GM23338 (cell line): ENCODE results near the gene SLC30A7. TPM values are rescaled to one million over a fixed set of nuclear protein-coding genes. Genes with fewer than 3 reads are reported as not detected.

ENCODE experiments used
- ATAC-seq: fragments of 200-7000 bp; cut with Tn5 transposase; 3 replicates; pipeline ENCODE4 v1.9.1; 2020
- DNase-seq: peaks from one replicate; pipeline ENCODE4 v3.0.0-alpha.2; 2015; ENCODE audit warnings: low spot score
- H2AFZ ChIP-seq: fragments of 200-600 bp; sonication (generic); 2 replicates; pipeline ENCODE4 v1.8.0; 2016; ENCODE audit warnings: antibody characterized with exemption, mild to moderate bottlenecking, moderate library complexity
- H3F3A ChIP-seq: fragments of 200-600 bp; sonication (generic); replicated peaks from 2 replicates; pipeline ENCODE4 v1.8.0; 2017; ENCODE audit warnings: antibody characterized with exemption, mixed run types, low read depth
- H3K27ac ChIP-seq: fragments of 200-600 bp; sonication (generic); 2 replicates; pipeline ENCODE4 v1.6.1; 2016; ENCODE audit warnings: low read depth
- H3K27me3 ChIP-seq: fragments of 200-600 bp; sonication (generic); 2 replicates; pipeline ENCODE4 v1.8.0; 2016; ENCODE audit warnings: mild to moderate bottlenecking, mixed run types, moderate library complexity; ENCODE audit not compliant: insufficient read depth
- H3K36me3 ChIP-seq: fragments of 200-600 bp; sonication (generic); 2 replicates; pipeline ENCODE4 v1.8.0; 2016; ENCODE audit warnings: mild to moderate bottlenecking; ENCODE audit not compliant: insufficient read depth
- H3K4me1 ChIP-seq: fragments of 200-600 bp; sonication (generic); 2 replicates; pipeline ENCODE4 v1.8.0; 2016; ENCODE audit warnings: mild to moderate bottlenecking, moderate library complexity; ENCODE audit not compliant: insufficient read depth
- H3K4me2 ChIP-seq: fragments of 200-600 bp; sonication (generic); 2 replicates; pipeline ENCODE4 v1.7.1; 2017; ENCODE audit warnings: mixed run types
- H3K4me3 ChIP-seq: fragments of 200-600 bp; sonication (generic); 2 replicates; pipeline ENCODE4 v1.6.1; 2016; ENCODE audit warnings: mixed run types
- H3K79me2 ChIP-seq: fragments of 200-600 bp; sonication (generic); replicated peaks from 2 replicates; pipeline ENCODE4 v1.8.0; 2017; ENCODE audit warnings: mild to moderate bottlenecking; ENCODE audit not compliant: insufficient read depth
- H3K9me2 ChIP-seq: fragments of 200-600 bp; sonication (generic); 2 replicates; pipeline ENCODE4 v1.8.0; 2017; ENCODE audit not compliant: insufficient read depth
- H4K20me1 ChIP-seq: fragments of 200-600 bp; sonication (generic); replicated peaks from 2 replicates; pipeline ENCODE4 v1.8.0; 2017; ENCODE audit warnings: mild to moderate bottlenecking; ENCODE audit not compliant: insufficient read depth
- H3K27ac Mint-ChIP-seq: 2 replicates; pipeline ENCODE4 v1.8.0; 2020; ENCODE audit warnings: inconsistent platforms, mild to moderate bottlenecking, moderate library complexity, mixed read lengths
- H3K27me3 Mint-ChIP-seq: 3 replicates; pipeline ENCODE4 v1.8.0; 2022; ENCODE audit warnings: low read depth, mild to moderate bottlenecking, moderate library complexity, mixed read lengths, inconsistent platforms; ENCODE audit not compliant: insufficient read depth, poor library complexity
- H3K36me3 Mint-ChIP-seq: 3 replicates; pipeline ENCODE4 v1.8.0; 2021; ENCODE audit warnings: low read depth, mild to moderate bottlenecking, inconsistent platforms, moderate library complexity, mixed read lengths
- H3K4me1 Mint-ChIP-seq: 3 replicates; pipeline ENCODE4 v1.8.0; 2020; ENCODE audit warnings: mild to moderate bottlenecking, inconsistent platforms, mixed read lengths
- H3K4me3 Mint-ChIP-seq: 3 replicates; pipeline ENCODE4 v1.8.0; 2021; ENCODE audit warnings: moderate library complexity, mild to moderate bottlenecking, inconsistent platforms, mixed read lengths
- H3K9me3 Mint-ChIP-seq: 3 replicates; pipeline ENCODE4 v1.8.0; 2020; ENCODE audit warnings: moderate library complexity, mild to moderate bottlenecking, inconsistent platforms, mixed read lengths
- CREB1 ChIP-seq: fragments of 250-450 bp; sonication (Bioruptor Pico); IDR thresholded peaks from 2 replicates; pipeline ENCODE4 v1.5.0; 2020; ENCODE audit warnings: low read depth, mild to moderate bottlenecking, moderate library complexity
- ETS1 ChIP-seq: IDR thresholded peaks from 2 replicates; pipeline ENCODE4 v1.6.1; 2016; ENCODE audit warnings: antibody characterized with exemption
- EZH2 ChIP-seq: fragments of 200-600 bp; sonication (generic); IDR thresholded peaks from one replicate; pipeline ENCODE4 v1.8.0; 2017; ENCODE audit warnings: antibody characterized with exemption, mild to moderate bottlenecking, low read depth; ENCODE audit not compliant: unreplicated experiment
- EZH2phosphoT487 ChIP-seq: fragments of 200-600 bp; sonication (generic); IDR thresholded peaks from one replicate; pipeline ENCODE4 v1.8.1; 2018; ENCODE audit warnings: antibody characterized with exemption; ENCODE audit not compliant: unreplicated experiment
- NANOG ChIP-seq: IDR thresholded peaks from 2 replicates; pipeline ENCODE4 v1.6.1; 2016; ENCODE audit warnings: antibody characterized with exemption, borderline replicate concordance
- STAT1 ChIP-seq: IDR thresholded peaks from one replicate; pipeline ENCODE4 v1.6.1; 2016; ENCODE audit warnings: antibody characterized with exemption; ENCODE audit not compliant: unreplicated experiment
- polyA plus RNA-seq: library from polyadenylated mRNA; unstranded; fragments of >200 nt; fragmentation: Nextera tagmentation; extraction: Ambion mirVana; gene quantifications from 2 replicates; pipeline ENCODE4 v1.2.1, GENCODE V29; 2016
- total RNA-seq: library from RNA; depleted of rRNA; stranded (reverse); fragments of >200 nt; shearing (Covaris generic); gene quantifications from 2 replicates; pipeline ENCODE4 v1.2.3, GENCODE V29; 2014
- TF ChIP-seq, protein P1 (sequence below): IDR thresholded peaks from one replicate; pipeline ENCODE4 v1.6.1; 2018; ENCODE audit warnings: antibody characterized with exemption; ENCODE audit not compliant: unreplicated experiment

SLC30A7 gene
- total and polyA plus RNA-seq, 2 experiments from 2014 or later: 9.8 to 25.1 TPM

GRCh38 chr1:100960098-100960497 lies 64.2 kb downstream of the SLC30A7 start:
- H4K20me1 ChIP-seq: no peaks in the 10 kb centered on the region
- Mint-ChIP-seq H3K4me3 (no peak overlapping the region), H3K4me1 (peaks cover 2% of the 10 kb centered on the region; the same call in 2 of the 3 replicates), H3K27ac (no peak overlapping the region), H3K36me3 (peaks cover 3% of the 10 kb centered on the region; the same call in 1 of the 3 replicates), H3K27me3 (no peaks in the 10 kb centered on the region), H3K9me3 (no peaks in the 10 kb centered on the region)
- no peak overlapping the region for H2AFZ ChIP-seq
- H3K27me3 ChIP-seq: no peaks in the 10 kb centered on the region
- ATAC-seq (no peak), DNase-seq (no peak)
- no peaks in the 10 kb centered on the region; the same call in 1 of the 2 replicates for H3K79me2 ChIP-seq
- TF ChIP-seq ETS1 (no peak), STAT1 (no peak), EZH2phosphoT487 (no peak), CREB1 (no peak), NANOG (no peak)
- H3F3A ChIP-seq: no peaks in the 10 kb centered on the region
- no peak overlapping the region for H3K4me2 ChIP-seq
- H3K9me2 ChIP-seq: no peaks in the 10 kb centered on the region
- H3K36me3 ChIP-seq: no peaks in the 10 kb centered on the region
- H3K4me1 ChIP-seq: peaks cover 3% of the 10 kb centered on the region
- no peak overlapping the region for H3K4me3 ChIP-seq
- H3K27ac ChIP-seq: no peak overlapping the region; the same call in 1 of the 2 replicates

DNA sequence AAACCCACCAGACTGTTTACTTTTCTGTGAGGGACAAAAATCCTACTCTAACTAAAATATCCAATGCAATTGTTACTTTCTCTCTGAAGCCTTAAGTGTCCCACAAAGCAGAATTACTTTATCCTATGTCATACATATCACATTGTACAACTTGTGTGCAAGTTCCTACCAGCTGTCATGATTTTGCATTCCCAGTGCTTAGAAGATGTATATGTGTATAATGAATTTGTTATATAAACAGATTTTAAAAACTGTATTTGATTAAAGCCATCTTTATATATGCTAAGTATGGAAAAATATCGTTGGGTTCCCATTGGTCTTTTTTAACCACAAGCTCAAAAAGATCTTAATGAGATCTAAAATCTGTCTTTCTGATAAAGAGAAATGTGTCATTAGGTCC lies 72.7 kb downstream of the SLC30A7 start:
- no peak for ATAC-seq
- H3K27ac ChIP-seq: no peak overlapping the region

More for the DNA sequence above, 72.7 kb downstream of the SLC30A7 start:
- Histone ChIP-seq H3K9me2 (no peaks in the 10 kb centered on the region), H3K4me3 (no peak overlapping the region), H3K79me2 (no peaks in the 10 kb centered on the region), H3K27me3 (no peaks in the 10 kb centered on the region), H3K4me1 (peaks cover 19% of the 10 kb centered on the region), H2AFZ (no peak overlapping the region), H3K4me2 (no peak overlapping the region), H4K20me1 (no peaks in the 10 kb centered on the region), H3F3A (no peaks in the 10 kb centered on the region), H3K36me3 (peaks cover 6% of the 10 kb centered on the region; the same call in 1 of the 2 replicates)
- no peak overlapping the region for H3K27ac Mint-ChIP-seq
- H3K36me3 Mint-ChIP-seq: peaks cover 7% of the 10 kb centered on the region; the same call in 1 of the 3 replicates
- peaks cover 18% of the 10 kb centered on the region for H3K4me1 Mint-ChIP-seq
- TF ChIP-seq CREB1 (no peak), EZH2 (no peak), EZH2phosphoT487 (no peak), STAT1 (no peak), NANOG (no peak), ETS1 (no peak)
- TF ChIP-seq, protein P1, sequence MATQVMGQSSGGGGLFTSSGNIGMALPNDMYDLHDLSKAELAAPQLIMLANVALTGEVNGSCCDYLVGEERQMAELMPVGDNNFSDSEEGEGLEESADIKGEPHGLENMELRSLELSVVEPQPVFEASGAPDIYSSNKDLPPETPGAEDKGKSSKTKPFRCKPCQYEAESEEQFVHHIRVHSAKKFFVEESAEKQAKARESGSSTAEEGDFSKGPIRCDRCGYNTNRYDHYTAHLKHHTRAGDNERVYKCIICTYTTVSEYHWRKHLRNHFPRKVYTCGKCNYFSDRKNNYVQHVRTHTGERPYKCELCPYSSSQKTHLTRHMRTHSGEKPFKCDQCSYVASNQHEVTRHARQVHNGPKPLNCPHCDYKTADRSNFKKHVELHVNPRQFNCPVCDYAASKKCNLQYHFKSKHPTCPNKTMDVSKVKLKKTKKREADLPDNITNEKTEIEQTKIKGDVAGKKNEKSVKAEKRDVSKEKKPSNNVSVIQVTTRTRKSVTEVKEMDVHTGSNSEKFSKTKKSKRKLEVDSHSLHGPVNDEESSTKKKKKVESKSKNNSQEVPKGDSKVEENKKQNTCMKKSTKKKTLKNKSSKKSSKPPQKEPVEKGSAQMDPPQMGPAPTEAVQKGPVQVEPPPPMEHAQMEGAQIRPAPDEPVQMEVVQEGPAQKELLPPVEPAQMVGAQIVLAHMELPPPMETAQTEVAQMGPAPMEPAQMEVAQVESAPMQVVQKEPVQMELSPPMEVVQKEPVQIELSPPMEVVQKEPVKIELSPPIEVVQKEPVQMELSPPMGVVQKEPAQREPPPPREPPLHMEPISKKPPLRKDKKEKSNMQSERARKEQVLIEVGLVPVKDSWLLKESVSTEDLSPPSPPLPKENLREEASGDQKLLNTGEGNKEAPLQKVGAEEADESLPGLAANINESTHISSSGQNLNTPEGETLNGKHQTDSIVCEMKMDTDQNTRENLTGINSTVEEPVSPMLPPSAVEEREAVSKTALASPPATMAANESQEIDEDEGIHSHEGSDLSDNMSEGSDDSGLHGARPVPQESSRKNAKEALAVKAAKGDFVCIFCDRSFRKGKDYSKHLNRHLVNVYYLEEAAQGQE: no peak
- no peak overlapping the region for H3K4me3 Mint-ChIP-seq
- no peaks in the 10 kb centered on the region for H3K9me3 Mint-ChIP-seq
- no peaks in the 10 kb centered on the region for H3K27me3 Mint-ChIP-seq
- DNase-seq: no peak
